GM12878 (cell line): ENCODE data around the gene PTPRF. TPM values are rescaled to one million over a fixed set of nuclear protein-coding genes. Genes with fewer than 3 reads are reported as not detected.

ENCODE experiments used
- ATAC-seq: fragments of 200-7000 bp; cut with Tn5 transposase; 3 replicates; pipeline ENCODE4 v1.9.1; 2020; ENCODE audit warnings: mild to moderate bottlenecking, moderate library complexity
- BruUV-seq: library from RNA; stranded (reverse); fragments of 400-500 nt; replicated peaks from 2 replicates; lab custom pipeline; 2021; lab: Mats Ljungman, UMichigan
- CTCF ChIA-PET: fragments of 300-600 bp; sonication (Branson Sonifier 250); formaldehyde crosslinking; extraction: SDS; loops from one replicate; lab custom pipeline; 2021; ENCODE audit warnings: inconsistent platforms; lab: Yijun Ruan, JAX
- POLR2A ChIA-PET: fragments of 350-600 bp; formaldehyde crosslinking; extraction: SDS; loops from one replicate; lab custom pipeline; 2021; ENCODE audit warnings: inconsistent platforms; lab: Charles Lee
- RAD21 ChIA-PET: fragments of 300-600 bp; sonication (Branson Sonifier 250); formaldehyde crosslinking; loops from one replicate; lab custom pipeline; 2023; ENCODE audit warnings: antibody characterized with exemption; ENCODE audit not compliant: unreplicated experiment; lab: Charles Lee
- SMC1A ChIA-PET: fragments of 300-600 bp; sonication (Branson Sonifier 250); formaldehyde crosslinking; loops from one replicate; lab custom pipeline; 2023; ENCODE audit not compliant: unreplicated experiment, uncharacterized antibody; lab: Charles Lee
- DNase-seq: peaks from one replicate; pipeline ENCODE4 v3.0.0-alpha.2; 2011; ENCODE audit warnings: low read depth, low spot score
- FAIRE-seq: peaks from 3 replicates; lab custom pipeline; 2011; peaks lifted over from hg19 to GRCh38; lab: Jason Lieb, UNC
- H2AFZ ChIP-seq: 2 replicates; pipeline ENCODE4 v1.6.0; 2011; ENCODE audit warnings: low read depth, low read length, control low read depth; ENCODE audit not compliant: control insufficient read depth
- H3K27ac ChIP-seq: 2 replicates; pipeline ENCODE4 v1.5.1; 2011; ENCODE audit warnings: control low read depth; ENCODE audit not compliant: control insufficient read depth, insufficient read depth
- H3K27me3 ChIP-seq, 2 experiments: replicated peaks in 1 of 2; 2 replicates each; pipeline versions ENCODE4 v1.6.0 to v1.6.1; 2011; ENCODE audit warnings: low read length in 1 of 2; ENCODE audit not compliant: control insufficient read depth in 2 of 2, insufficient read depth in 2 of 2
- H3K36me3 ChIP-seq, 2 experiments: 2 replicates each; pipeline ENCODE4 v1.5.1; 2011; ENCODE audit warnings: low read length in 1 of 2; ENCODE audit not compliant: control insufficient read depth in 2 of 2, insufficient read depth in 2 of 2
- H3K4me1 ChIP-seq: 2 replicates; pipeline ENCODE4 v1.6.1; 2011; ENCODE audit warnings: mild to moderate bottlenecking, low read length, moderate library complexity, mixed read lengths; ENCODE audit not compliant: control insufficient read depth, insufficient read depth
- H3K4me2 ChIP-seq: 2 replicates; pipeline ENCODE4 v1.6.0; 2011; ENCODE audit warnings: control low read depth; ENCODE audit not compliant: control insufficient read depth, insufficient read depth
- H3K4me3 ChIP-seq: fragments of 200-600 bp; sonication (generic); 2 replicates; pipeline ENCODE4 v1.5.1; 2016
- H3K79me2 ChIP-seq: 2 replicates; pipeline ENCODE4 v1.6.0; 2011; ENCODE audit warnings: low read length; ENCODE audit not compliant: control insufficient read depth, insufficient read depth
- H3K9ac ChIP-seq: 2 replicates; pipeline ENCODE4 v1.8.0; 2011; ENCODE audit warnings: low read length, control low read depth, mixed read lengths; ENCODE audit not compliant: control insufficient read depth, insufficient read depth
- H3K9me3 ChIP-seq: replicated peaks from 3 replicates; pipeline ENCODE4 v1.5.1; 2011; ENCODE audit warnings: mild to moderate bottlenecking, low read length; ENCODE audit not compliant: control insufficient read depth, insufficient read depth
- H4K20me1 ChIP-seq: 2 replicates; pipeline ENCODE4 v1.6.0; 2011; ENCODE audit not compliant: control insufficient read depth, insufficient read depth
- FOXM1 ChIP-seq: IDR thresholded peaks from 2 replicates; pipeline ENCODE4 v1.6.1; 2012; ENCODE audit warnings: low read depth, mild to moderate bottlenecking, inconsistent platforms, low read length, moderate library complexity
- GABPA ChIP-seq: IDR thresholded peaks from 2 replicates; pipeline ENCODE4 v1.6.1; 2014; ENCODE audit warnings: antibody characterized with exemption, low read depth, mild to moderate bottlenecking, inconsistent platforms
- NFIC ChIP-seq: IDR thresholded peaks from 2 replicates; pipeline ENCODE4 v1.6.1; 2012; ENCODE audit warnings: low read depth, mild to moderate bottlenecking, inconsistent platforms, low read length, moderate library complexity
- NR2C1 ChIP-seq: fragments of 450-650 bp; IDR thresholded peaks from 2 replicates; pipeline ENCODE4 v1.6.1; 2017; ENCODE audit warnings: antibody characterized with exemption, mild to moderate bottlenecking, moderate library complexity
- PML ChIP-seq: IDR thresholded peaks from 2 replicates; pipeline ENCODE4 v1.6.1; 2012; ENCODE audit warnings: low read length, inconsistent platforms
- RAD51 ChIP-seq: fragments of 450-650 bp; IDR thresholded peaks from 2 replicates; pipeline ENCODE4 v1.6.1; 2016; ENCODE audit warnings: moderate library complexity, mild to moderate bottlenecking, inconsistent platforms
- RCOR1 ChIP-seq: conservative IDR thresholded peaks from 2 replicates; pipeline ENCODE4 v1.6.1; 2012; ENCODE audit warnings: low read depth, low read length, improper control_type of control experiment
- RELA ChIP-seq: fragments of 450-650 bp; IDR thresholded peaks from 2 replicates; pipeline ENCODE4 v1.8.0; 2014; ENCODE audit warnings: borderline replicate concordance; ENCODE audit not compliant: partially characterized antibody
- SIX5 ChIP-seq: IDR thresholded peaks from 2 replicates; pipeline ENCODE4 v1.6.1; 2011; ENCODE audit warnings: mild to moderate bottlenecking, low read depth, low read length, moderate library complexity; ENCODE audit not compliant: severe bottlenecking
- STAT1 ChIP-seq: fragments of 450-650 bp; conservative IDR thresholded peaks from 2 replicates; pipeline ENCODE4 v1.6.1; 2014; ENCODE audit warnings: antibody characterized with exemption, mild to moderate bottlenecking
- TARDBP ChIP-seq: IDR thresholded peaks from 2 replicates; pipeline ENCODE4 v1.6.1; 2016; ENCODE audit warnings: borderline replicate concordance
- WGBS: methylation state at CpG from one replicate; pipeline ENCODE4 v1.1.6; 2016; ENCODE audit warnings: low lambda C conversion rate; ENCODE audit not compliant: insufficient replicate concordance, insufficient coverage; ENCODE audit errors: missing lambda C conversion rate; 5-methylcytosine and 5-hydroxymethylcytosine counted together
- in situ Hi-C: fragments of 300-500 bp; cut with MboI; formaldehyde crosslinking; loops from 9 replicates; pipeline ENCODE4 v1.14.3; 2018; ENCODE audit warnings: mixed read lengths
- intact Hi-C: fragments of 100-400 bp; cut with micrococcal nuclease; formaldehyde crosslinking; loops from one replicate; pipeline ENCODE4 v1.14.2; 2022; ENCODE audit not compliant: unreplicated experiment
- polyA plus RNA-seq, 11 experiments: library from polyadenylated mRNA; depleted of rRNA in 4 of 11; unstranded in 6 of 11; stranded (reverse) in 5 of 11; fragments of >200 nt; fragmentation: Nextera tagmentation in 4 of 11; fragmentation: Illumina TruSeq in 1 of 11; extraction: Ambion mirVana in 4 of 11; extraction: Trizol in 1 of 11; gene quantifications; 1 replicate in 1 of 11; 2 replicates in 10 of 11; pipeline versions ENCODE4 v1.2.1 to v1.2.3, GENCODE V29; 2011 to 2016; ENCODE audit warnings: inconsistent platforms in 2 of 11, missing spikeins in 2 of 11, low read depth in 1 of 11
- total RNA-seq, 4 experiments: library from RNA; depleted of rRNA in 3 of 4; stranded (reverse); fragments of >200 nt in 3 of 4; fragmentation: Illumina TruSeq in 1 of 4; extraction: Trizol in 1 of 4; gene quantifications; 2 replicates each; pipeline versions ENCODE4 v1.2.1 to v1.2.3, GENCODE V29; 2013 to 2021
- TF ChIP-seq, protein P1 (sequence below): fragments of 450-650 bp; IDR thresholded peaks from 2 replicates; pipeline ENCODE4 v1.6.1; 2016; ENCODE audit warnings: mild to moderate bottlenecking
- TF ChIP-seq, protein P2 (sequence below): fragments of 450-650 bp; formaldehyde crosslinking; IDR thresholded peaks from 2 replicates; pipeline ENCODE4 v1.4.0; 2022; ENCODE audit warnings: mild to moderate bottlenecking, moderate library complexity
- TF ChIP-seq, protein P3 (sequence below): IDR thresholded peaks from 2 replicates; pipeline ENCODE4 v1.6.1; 2011; ENCODE audit warnings: low read depth, low read length, improper control_type of control experiment, borderline replicate concordance
- TF ChIP-seq, protein P4 (sequence below): IDR thresholded peaks from 2 replicates; pipeline ENCODE4 v1.6.1; 2011; ENCODE audit warnings: low read depth, mild to moderate bottlenecking, low read length, moderate library complexity, borderline replicate concordance; ENCODE audit errors: extremely low read depth
- TF ChIP-seq, protein P5 (sequence below): IDR thresholded peaks from 2 replicates; pipeline ENCODE4 v1.6.1; 2012; ENCODE audit warnings: mild to moderate bottlenecking, low read depth, low read length

PTPRF gene
- total and polyA plus RNA-seq, 10 of the 15 experiments (the other 5 are each of a cell fraction or from before 2014, with no cell fraction given): 0.04 to 2.6 (median 0.32) TPM

DNA sequence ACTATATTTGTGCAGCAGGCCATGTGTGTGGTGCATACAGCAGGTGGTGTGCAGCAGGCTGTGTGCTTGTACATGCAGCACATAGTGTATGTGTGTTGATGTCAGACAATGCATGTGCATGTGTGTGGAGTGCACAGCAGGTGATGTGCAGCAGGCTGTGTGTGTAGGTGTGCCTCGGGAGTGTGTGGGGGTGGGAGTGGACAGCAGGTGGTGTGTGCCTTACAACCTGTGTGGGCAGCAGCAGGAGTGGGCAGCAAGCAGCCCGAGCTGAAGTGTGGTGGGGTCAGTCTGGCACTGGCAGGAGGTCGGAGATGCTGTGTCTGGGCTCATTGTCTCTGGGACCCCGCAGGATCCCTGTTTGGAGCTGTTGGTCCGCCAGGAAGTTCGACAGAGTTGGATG lies 29.6 kb downstream of the PTPRF start:
- H2AFZ ChIP-seq: no peak overlapping the region
- no peak overlapping the region for H3K4me2 ChIP-seq
- no peak overlapping the region for H3K9ac ChIP-seq
- no peaks in the 10 kb centered on the region for H3K9me3 ChIP-seq
- H3K27ac ChIP-seq: no peak overlapping the region
- DNase-seq: no peak
- no peaks in the 10 kb centered on the region for H3K4me1 ChIP-seq
- no TSS peak for BruUV-seq
- RAD21 ChIA-PET: no interaction called here
- intact Hi-C loops (no loop called here), in situ Hi-C loops (no loop called here)
- POLR2A ChIA-PET: no interaction called here
- no peak for ATAC-seq
- 9% methylated on average over 6 of the region's 6 CpGs for WGBS
- H4K20me1 ChIP-seq: no peaks in the 10 kb centered on the region
- H3K4me3 ChIP-seq: no peak overlapping the region
- H3K27me3 ChIP-seq: peaks cover 0 to 4% of the 10 kb centered on the region in 2 experiments; a peak in 2 of 4 replicates
- no peaks in the 10 kb centered on the region for H3K36me3 ChIP-seq
- H3K79me2 ChIP-seq: no peaks in the 10 kb centered on the region
- CTCF ChIA-PET: no interaction called here
- SMC1A ChIA-PET: interaction anchor here (1.4 kb wide), 1 partner anchor 28 kb away, joined by 5 read pairs; no protein-coding TSS in a partner anchor
- no peak for FAIRE-seq
- TF ChIP-seq RAD51: no peak
- TF ChIP-seq, protein P1, sequence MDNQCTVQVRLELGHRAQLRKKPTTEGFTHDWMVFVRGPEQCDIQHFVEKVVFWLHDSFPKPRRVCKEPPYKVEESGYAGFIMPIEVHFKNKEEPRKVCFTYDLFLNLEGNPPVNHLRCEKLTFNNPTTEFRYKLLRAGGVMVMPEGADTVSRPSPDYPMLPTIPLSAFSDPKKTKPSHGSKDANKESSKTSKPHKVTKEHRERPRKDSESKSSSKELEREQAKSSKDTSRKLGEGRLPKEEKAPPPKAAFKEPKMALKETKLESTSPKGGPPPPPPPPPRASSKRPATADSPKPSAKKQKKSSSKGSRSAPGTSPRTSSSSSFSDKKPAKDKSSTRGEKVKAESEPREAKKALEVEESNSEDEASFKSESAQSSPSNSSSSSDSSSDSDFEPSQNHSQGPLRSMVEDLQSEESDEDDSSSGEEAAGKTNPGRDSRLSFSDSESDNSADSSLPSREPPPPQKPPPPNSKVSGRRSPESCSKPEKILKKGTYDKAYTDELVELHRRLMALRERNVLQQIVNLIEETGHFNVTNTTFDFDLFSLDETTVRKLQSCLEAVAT: no peak
- TF ChIP-seq NR2C1: no peak
- TF ChIP-seq TARDBP: no peak
- no peak for TF ChIP-seq STAT1
- TF ChIP-seq, protein P2, sequence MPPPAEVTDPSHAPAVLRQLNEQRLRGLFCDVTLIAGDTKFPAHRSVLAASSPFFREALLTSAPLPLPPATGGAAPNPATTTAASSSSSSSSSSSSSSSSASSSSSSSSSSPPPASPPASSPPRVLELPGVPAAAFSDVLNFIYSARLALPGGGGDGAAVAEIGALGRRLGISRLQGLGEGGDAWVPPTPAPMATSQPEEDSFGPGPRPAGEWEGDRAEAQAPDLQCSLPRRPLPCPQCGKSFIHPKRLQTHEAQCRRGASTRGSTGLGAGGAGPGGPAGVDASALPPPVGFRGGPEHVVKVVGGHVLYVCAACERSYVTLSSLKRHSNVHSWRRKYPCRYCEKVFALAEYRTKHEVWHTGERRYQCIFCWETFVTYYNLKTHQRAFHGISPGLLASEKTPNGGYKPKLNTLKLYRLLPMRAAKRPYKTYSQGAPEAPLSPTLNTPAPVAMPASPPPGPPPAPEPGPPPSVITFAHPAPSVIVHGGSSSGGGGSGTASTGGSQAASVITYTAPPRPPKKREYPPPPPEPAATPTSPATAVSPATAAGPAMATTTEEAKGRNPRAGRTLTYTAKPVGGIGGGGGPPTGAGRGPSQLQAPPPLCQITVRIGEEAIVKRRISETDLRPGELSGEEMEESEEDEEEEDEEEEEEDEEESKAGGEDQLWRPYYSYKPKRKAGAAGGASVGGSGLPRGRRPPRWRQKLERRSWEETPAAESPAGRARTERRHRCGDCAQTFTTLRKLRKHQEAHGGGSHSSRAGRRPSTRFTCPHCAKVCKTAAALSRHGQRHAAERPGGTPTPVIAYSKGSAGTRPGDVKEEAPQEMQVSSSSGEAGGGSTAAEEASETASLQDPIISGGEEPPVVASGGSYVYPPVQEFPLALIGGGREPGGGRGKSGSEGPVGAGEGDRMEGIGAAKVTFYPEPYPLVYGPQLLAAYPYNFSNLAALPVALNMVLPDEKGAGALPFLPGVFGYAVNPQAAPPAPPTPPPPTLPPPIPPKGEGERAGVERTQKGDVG (CRISPR knock-in tag): no peak
- TF ChIP-seq, protein P3, sequence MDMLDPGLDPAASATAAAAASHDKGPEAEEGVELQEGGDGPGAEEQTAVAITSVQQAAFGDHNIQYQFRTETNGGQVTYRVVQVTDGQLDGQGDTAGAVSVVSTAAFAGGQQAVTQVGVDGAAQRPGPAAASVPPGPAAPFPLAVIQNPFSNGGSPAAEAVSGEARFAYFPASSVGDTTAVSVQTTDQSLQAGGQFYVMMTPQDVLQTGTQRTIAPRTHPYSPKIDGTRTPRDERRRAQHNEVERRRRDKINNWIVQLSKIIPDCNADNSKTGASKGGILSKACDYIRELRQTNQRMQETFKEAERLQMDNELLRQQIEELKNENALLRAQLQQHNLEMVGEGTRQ: no peak
- TF ChIP-seq, protein P4, sequence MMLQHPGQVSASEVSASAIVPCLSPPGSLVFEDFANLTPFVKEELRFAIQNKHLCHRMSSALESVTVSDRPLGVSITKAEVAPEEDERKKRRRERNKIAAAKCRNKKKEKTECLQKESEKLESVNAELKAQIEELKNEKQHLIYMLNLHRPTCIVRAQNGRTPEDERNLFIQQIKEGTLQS: no peak
- no peak for TF ChIP-seq FOXM1
- no peak for TF ChIP-seq GABPA
- TF ChIP-seq, protein P5, sequence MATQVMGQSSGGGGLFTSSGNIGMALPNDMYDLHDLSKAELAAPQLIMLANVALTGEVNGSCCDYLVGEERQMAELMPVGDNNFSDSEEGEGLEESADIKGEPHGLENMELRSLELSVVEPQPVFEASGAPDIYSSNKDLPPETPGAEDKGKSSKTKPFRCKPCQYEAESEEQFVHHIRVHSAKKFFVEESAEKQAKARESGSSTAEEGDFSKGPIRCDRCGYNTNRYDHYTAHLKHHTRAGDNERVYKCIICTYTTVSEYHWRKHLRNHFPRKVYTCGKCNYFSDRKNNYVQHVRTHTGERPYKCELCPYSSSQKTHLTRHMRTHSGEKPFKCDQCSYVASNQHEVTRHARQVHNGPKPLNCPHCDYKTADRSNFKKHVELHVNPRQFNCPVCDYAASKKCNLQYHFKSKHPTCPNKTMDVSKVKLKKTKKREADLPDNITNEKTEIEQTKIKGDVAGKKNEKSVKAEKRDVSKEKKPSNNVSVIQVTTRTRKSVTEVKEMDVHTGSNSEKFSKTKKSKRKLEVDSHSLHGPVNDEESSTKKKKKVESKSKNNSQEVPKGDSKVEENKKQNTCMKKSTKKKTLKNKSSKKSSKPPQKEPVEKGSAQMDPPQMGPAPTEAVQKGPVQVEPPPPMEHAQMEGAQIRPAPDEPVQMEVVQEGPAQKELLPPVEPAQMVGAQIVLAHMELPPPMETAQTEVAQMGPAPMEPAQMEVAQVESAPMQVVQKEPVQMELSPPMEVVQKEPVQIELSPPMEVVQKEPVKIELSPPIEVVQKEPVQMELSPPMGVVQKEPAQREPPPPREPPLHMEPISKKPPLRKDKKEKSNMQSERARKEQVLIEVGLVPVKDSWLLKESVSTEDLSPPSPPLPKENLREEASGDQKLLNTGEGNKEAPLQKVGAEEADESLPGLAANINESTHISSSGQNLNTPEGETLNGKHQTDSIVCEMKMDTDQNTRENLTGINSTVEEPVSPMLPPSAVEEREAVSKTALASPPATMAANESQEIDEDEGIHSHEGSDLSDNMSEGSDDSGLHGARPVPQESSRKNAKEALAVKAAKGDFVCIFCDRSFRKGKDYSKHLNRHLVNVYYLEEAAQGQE: no peak
- no peak for TF ChIP-seq RELA
- TF ChIP-seq RCOR1: no peak
- TF ChIP-seq SIX5: no peak
- TF ChIP-seq NFIC: no peak
- no peak for TF ChIP-seq PML
